NK-92 treated with Interleukin-12 subunit alpha and Interleukin-12 subunit beta, amount 100 ng/mL, for 24 hours (cell line): ENCODE measurements around the gene FBXO10.

Experiments used
- DNase-seq: peaks from one replicate; lab custom pipeline; 2025; lab: John Stamatoyannopoulos, UW

Gene FBXO10

GRCh38 chr9:37593883-37594448, 17.8 kb upstream of the FBXO10 start:
- DNase-seq: no peak

GRCh38 chr9:37592108-37592951, 16.1 kb upstream of the FBXO10 start, which contains the start of gene TOMM5:
Gene TOMM5 (minus strand): TSS chr9:37592597. CDS start chr9:37592532, 65 bp downstream.
- peak; percentile 75 for DNase-seq

DNA sequence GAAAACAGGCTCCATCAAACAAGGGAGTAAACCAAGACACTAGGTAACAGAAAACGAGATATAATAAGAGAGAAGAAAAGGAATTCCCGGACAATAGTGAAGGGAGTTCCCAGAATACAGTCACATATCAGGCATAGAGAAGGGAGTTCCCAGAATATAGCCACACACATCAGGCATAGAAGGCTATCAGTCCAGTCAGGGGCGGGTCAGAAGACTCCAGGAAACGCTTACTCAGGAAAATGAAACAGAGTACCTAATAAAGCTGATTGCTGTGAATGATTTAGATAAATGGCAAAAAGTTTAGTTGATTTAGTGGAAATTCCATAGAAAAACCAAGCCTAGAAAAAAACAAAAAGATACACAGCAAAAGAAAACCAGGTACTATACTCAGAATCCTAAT, 11.3 kb upstream of the FBXO10 start:
- DNase-seq: no peak

GRCh38 chr9:37583522-37584121, 7.4 kb upstream of the FBXO10 start:
- DNase-seq: no peak

GRCh38 chr9:37582548-37583157, 6.5 kb upstream of the FBXO10 start:
- no peak for DNase-seq

GRCh38 chr9:37575511-37575914, 667 bp downstream of the FBXO10 start:
- no peak for DNase-seq

DNA sequence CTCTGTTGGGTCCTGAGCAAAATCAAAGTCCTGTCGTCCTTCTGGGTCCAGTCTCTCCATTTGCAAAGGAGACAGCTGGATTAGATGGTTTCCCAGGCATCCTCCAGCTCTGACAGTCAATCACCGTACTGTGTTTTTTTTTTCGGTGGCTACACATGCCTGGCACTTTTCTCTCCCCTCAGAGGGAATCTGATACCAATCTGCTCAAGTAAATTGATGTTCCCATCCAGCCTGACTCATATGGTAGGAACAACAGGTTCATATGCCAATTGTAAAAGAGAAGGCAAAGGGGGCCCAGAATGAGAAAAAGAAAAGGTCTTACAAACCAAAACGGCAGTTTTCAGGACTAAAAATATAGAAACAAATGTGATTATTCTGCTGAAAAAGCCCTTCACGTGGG, 1.2 kb downstream of the FBXO10 start:
- no peak for DNase-seq

DNA sequence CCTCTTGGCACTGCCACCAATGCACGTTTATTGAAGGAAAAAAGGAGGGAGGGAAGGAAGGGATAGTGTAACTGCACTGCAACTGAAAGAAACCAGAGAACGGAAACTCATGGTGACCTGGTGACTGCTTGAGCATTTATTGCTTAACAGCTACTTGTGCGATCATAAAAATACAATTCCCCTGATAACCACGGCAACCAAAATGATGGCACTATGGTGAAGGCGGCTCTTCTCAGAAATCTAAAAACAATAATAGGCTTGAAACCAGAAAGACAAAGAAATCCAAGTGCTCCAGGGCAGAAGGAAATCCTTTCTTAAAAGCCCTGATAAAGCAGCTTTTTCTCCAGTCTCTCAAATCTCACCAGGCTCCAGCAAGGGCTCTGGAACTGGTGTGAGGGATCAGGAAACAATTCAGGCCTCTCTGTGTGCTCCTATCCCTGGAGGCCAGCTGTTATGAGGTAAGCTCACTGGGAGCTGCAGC, 1.9 kb downstream of the FBXO10 start:
- DNase-seq: no peak

DNA sequence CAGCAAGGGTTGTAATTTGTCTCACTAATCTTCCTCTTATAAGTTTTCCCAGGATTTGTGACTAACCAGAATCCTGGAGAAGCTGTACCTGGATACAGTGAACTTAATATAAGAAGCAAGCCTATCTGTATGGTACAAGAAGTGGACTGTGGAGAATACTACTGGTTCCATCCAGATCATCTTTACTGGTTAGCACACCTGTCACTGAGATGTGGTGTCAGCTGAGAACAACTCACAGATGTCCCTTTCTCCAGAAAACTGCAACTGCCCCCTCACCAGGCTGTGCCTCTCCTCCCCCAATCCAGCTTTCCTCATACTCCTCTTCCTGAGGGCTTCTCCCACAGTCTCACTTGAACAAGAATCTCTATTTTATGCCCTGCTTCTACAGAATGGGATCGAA, 4.9 kb downstream of the FBXO10 start:
- no peak for DNase-seq

GRCh38 chr9:37566716-37567115, 9.5 kb downstream of the FBXO10 start:
- DNase-seq: no peak

DNA sequence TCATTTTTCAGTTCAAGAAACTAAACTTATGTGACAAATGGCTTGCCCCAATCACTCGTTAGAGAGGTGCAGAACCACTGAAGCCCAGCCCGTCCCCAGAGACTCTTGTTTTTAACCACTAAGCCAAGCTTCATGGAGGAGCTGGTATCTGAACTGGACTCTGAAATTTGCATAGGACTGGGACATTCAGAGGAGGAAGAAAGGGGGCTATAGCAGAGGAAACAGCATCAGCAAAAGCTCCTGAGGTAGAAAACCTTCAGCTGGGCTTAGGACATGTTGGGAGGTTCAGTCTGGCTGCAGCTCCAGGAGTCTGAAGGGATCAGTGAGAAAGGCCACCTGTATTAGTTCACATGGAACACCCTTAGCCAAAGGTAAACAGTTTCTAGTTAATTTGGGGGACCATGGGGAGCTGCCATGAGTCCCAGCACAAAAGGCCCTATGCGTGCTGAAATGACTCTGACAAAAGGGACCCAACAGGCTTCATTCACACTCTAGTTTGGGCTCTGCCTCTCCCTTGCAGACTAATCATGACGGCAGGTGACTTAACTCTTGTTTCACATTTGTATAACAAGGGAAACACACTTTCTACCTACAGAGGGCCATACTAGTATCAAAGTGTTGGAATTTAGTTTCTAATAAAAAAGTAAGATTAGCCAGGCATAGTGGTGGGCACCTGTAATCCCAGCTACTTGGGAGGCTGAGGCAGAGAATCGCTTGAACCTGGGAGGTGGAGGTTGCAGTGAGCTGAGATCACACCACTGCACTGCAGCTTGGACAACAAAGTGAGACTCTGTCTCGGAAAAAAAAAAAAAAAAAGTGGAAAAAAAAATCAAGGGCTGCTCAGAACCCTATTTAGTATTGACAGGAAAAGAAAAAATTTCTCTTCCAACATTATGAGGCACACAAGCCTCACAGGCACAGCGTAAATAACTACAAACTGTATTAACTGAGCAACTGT, 10.2 kb downstream of the FBXO10 start:
- DNase-seq: no peak

DNA sequence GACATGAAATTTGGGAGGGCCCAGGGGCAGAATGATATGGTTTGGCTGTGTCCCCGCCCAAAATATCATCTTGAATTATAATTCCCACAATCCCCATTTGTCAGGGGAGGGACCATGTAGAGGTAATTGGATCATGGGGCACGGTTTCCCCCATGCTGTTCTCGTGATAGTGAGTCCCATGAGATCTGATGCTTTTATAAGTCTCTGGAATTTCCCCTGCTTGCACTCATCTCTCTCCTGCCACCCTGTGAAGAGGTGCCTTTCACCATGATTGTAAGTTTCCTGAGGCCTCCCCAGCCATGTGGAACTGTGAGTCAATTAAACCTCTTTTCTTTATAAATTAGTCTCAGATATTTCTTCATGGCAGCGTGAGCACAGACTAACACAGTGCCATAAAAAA, 11.3 kb downstream of the FBXO10 start:
- DNase-seq: no peak

DNA sequence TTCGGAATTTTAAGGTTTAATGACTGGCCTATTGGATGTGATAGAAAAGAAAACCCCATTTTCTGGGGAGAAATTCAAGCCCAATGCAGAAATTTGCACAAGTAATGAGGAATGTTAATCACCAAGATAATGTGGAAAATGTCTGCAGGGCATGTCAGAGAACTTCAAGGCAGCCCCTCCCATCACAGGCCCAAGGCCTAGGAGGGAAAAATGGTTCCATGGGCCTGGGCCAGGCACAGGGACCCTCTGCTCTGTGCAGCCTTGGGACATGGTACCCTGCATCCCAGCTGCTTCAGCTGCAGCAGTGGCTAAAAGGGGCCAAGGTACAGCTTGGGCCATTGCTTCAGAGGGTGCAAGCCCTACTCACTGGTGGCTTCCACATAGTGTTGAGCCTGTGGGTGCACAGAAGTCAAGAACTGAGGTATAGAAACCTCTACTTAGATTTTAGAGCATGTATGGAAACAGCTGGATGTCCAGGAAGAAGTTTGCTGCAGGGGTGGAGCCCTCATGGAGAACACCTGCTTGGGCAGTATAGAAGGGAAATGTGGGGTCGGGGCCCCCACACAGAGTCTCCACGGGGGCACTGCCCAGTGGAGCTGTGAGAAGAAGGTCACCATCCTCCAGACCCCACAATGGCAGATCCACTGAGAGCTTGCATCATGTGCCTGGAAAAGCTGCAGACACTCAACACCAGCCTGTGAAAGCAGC, 12.2 kb downstream of the FBXO10 start:
- DNase-seq: no peak

DNA sequence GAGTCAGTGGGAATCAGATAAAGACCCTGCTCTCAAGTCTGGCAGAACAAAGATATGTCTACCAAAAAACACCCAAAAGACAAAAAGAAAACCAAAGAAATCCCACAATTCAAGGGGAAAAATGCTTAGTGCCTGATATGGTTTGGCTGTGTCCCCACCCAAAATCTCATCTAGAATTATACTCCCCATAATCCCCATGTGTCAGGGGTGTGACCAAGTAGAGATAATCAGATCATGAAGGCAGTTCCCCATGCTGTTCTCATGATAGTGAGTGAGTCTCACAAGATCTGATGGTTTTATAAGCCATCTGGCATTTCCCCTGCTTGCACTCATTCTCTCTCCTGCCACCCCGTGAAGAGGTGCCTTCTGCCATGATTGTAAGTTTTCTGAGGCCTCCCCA, 13.4 kb downstream of the FBXO10 start:
- no peak for DNase-seq

GRCh38 chr9:37561682-37562081, 14.5 kb downstream of the FBXO10 start:
- DNase-seq: no peak

GRCh38 chr9:37559855-37560592, 16.2 kb downstream of the FBXO10 start:
- no peak for DNase-seq

GRCh38 chr9:37559125-37559524, 17.1 kb downstream of the FBXO10 start:
- DNase-seq: no peak

- DNase-seq: no peak
These were observed 20.4 kb downstream of the FBXO10 start for GRCh38 chr9:37555786-37556185.

GRCh38 chr9:37554318-37554717, 21.9 kb downstream of the FBXO10 start:
- DNase-seq: no peak

DNA sequence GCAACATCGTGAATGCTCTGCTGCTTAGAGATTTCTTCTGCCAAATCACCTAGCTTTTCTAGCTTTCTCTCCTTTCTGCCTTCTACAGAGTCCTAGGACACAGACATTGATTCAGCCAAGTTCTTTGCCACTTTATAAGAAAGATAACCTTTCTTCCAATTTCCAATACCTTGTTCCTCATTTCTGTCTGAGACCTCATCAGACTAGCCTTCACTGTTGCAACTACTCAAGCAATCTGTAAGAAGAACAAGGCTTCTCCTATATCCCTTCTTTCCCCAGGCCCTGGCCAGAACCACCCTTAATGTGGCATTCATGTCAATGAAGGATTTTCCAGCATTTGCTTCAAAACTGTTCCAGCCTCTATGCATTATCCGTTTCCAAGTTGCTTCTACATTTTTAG, 24.3 kb downstream of the FBXO10 start:
- no peak for DNase-seq
